A549 (cell line): ENCODE measurements around the gene ZNF541.

Experiments used
- ATOH8 ChIP-seq: fragments of 250-450 bp; sonication (Bioruptor Pico); IDR thresholded peaks from 2 replicates; pipeline ENCODE4 v1.5.0; 2020; ENCODE audit warnings: low read depth, mild to moderate bottlenecking, moderate library complexity
- EHMT2 ChIP-seq: fragments of 200-600 bp; sonication (generic); IDR thresholded peaks from 2 replicates; pipeline ENCODE4 v1.6.1; 2016; ENCODE audit warnings: antibody characterized with exemption, low read depth, mild to moderate bottlenecking, moderate library complexity

GRCh38 chr19:47595944-47596343 lies 23.0 kb upstream of the ZNF541 start:
- TF ChIP-seq EHMT2 (no peak), ATOH8 (CRISPR knock-in tag) (no peak)
